Fibroblast of peridontal ligament (primary cell): ENCODE measurements around the gene LHFPL5.

ENCODE experiments used
- DNase-seq: peaks from one replicate; pipeline ENCODE4 v3.0.0-alpha.2; 2010; ENCODE audit errors: extremely low read depth

The LHFPL5 gene

GRCh38 chr6:35804996-35805736 is at the start of gene LHFPL5:
LHFPL5 (plus strand) TSS chr6:35805352; CDS start chr6:35805671, 319 bp downstream.
- DNase-seq = no peak

DNA sequence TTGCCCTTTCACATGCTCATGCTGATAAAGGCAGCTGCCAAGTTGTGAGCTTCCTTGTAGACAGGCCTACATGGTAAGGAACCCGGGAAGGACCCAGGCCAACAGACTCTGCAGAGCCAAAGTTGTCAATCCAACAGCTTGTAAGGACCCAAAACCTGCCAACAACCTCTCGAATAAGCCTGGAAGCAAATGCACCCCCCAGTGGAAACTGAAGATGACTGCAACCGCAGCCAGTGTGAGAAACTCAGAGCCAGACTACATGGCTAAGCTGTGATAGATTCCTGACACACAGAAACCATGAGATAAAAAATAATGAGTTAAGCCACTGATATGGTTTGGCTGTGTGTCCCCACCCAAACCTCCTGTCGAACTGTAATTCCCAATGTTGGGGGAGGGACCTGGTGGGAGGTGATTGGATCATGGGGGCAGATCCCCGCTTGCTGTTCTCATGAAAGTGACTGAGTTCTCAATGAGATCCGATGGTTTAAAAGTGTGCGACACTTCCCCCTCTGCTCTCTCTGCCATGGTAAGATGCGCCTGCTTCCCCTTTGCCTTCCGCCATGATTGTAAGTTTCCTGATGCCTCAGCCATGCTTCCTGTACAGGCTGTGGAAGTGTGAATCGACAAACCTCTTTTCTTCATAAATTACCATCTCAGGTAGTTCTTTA is 47.6 kb upstream of the LHFPL5 start:
- peak; percentile 8 for DNase-seq

GRCh38 chr6:35759426-35759825 is 45.7 kb upstream of the LHFPL5 start:
- DNase-seq = no peak

DNA sequence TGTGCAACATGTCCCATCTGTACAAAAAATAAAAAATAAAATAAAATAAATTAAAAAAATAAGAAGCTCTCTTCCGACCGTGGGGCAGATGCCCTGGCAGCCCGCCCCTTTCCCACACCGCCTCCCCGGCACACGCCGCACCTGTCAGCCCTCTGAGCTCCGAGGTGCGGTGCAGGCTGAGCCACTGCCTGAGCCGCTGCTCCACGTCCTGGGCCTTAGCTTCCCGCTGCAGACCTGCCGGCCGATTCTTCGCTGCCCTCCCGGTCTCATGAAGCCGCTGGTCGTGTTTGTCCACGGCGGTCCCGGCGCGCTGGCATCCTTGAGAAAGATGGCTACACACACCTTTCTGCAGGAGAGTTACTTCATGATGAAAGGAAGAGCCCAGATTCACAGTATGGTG is 39.4 kb upstream of the LHFPL5 start:
- no peak for DNase-seq

DNA sequence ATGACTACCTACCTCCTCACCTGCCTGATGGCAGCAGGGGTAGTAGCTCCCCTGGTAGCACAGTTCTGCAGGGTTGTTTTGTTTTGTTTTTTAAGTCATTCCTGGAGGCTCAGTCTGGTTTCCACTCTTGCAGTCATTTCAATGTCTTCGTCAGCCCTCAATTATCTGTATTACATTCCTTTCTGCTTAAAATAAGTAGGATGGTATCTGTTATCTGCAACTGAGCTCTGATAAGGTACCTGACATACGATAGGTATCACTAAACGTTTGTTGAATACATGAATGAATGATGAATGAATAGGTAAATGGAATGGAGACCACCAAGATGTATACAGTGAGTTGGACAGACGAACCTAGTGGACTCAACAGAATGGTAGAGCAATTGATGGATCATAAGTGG is 35.9 kb upstream of the LHFPL5 start:
- DNase-seq = no peak

GRCh38 chr6:35771343-35771627 is 33.9 kb upstream of the LHFPL5 start:
- no peak for DNase-seq

DNA sequence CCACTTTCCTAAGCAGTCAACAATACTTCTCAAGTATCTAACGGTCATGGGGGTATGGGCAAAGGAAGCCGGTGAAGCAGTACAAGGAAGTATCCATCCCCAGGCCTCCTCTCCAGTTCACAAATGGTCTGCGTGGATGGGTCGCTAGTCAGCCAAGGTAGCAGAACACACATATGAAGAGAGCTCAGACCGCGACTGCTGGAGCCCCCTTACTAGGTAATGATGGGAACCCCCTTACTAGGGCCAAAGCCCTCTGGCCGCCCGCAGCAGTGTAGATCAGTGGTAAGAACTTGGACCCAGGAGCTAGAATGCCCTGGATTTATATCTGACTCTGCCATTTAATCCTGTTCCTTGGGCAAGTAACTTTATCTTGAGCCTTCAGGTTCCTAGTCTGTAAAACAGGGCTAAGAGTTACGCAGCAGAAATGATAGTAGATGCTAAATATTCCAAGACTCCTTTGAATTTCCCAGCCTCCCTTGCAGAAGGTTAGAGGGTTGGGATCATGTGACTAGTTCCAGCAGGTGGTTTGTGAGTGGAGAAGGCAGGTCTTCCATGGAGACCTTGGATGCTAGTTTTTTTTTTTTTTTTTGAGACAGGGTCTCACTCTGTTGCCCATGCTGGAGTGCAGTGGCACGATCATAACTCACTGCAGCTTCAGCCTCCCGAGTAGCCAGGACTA is 30.9 kb upstream of the LHFPL5 start:
- DNase-seq = no peak

DNA sequence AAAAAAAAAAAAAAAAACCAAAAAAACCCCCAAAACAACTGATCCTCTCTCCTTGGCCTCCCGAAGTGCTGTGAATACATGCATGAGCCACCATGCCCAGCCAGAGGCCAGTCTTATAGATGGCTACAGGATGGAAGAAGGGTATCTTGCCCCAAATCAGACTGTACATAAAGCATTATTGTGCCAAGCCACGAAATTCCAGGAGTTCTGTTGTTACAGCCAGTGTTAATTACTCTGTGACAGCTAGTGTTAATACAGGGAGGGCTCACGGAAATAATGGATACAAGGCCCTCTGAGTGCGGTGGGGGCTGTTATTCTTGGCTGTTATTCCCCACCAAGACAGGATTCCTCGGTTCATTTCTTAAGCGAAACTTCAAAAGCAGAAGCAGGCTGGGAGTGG is 30.1 kb upstream of the LHFPL5 start:
- no peak for DNase-seq

DNA sequence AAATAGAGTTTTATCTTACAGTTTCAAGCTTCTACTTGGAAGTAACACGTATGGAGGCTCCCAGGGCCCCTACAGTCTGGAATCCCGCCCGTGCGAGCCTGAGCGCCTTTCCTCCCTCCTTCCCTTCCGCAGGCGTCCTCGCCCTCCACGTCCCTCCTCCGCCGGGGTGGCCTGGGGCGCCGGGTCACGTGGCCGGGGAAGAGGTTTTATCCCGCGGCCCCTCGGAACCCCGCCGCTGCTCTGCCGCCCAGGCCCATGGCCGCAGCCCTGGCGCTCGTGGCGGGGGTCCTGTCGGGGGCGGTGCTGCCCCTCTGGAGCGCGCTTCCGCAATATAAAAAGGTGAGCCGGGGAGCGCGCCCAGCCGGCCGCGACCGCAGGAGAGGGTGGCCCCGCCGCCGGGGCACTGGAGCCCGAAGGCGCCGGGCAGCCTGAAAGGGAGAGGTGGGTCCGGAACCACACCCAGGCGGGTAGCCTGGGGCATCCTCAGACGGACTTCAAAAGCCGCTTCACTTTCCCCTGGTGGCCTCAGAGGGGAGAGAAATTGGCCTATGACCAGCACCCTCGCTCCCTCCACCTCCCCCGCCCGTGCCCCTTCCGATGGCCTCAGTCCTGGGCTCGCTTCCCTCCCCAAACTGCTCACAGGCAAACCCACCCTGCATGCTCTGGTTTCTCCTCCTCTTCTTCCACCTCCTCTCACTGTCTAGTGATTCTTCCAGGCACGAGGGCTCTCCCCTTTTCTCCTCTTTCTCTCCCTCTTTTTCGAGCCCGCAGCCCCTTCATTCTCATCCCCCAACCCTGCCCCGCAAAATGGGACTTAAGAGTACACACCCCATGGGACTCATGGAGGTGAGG is 28.6 kb upstream of the LHFPL5 start, which contains the start of gene CLPSL2:
CLPSL2 (plus strand) TSS at position 235 of the 852 bp plus-strand sequence; CDS start at position 256, 21 bp downstream.
- no peak for DNase-seq

GRCh38 chr6:35777356-35778102 is 27.6 kb upstream of the LHFPL5 start:
- no peak for DNase-seq

GRCh38 chr6:35778437-35778836 is 26.7 kb upstream of the LHFPL5 start:
- no peak for DNase-seq

DNA sequence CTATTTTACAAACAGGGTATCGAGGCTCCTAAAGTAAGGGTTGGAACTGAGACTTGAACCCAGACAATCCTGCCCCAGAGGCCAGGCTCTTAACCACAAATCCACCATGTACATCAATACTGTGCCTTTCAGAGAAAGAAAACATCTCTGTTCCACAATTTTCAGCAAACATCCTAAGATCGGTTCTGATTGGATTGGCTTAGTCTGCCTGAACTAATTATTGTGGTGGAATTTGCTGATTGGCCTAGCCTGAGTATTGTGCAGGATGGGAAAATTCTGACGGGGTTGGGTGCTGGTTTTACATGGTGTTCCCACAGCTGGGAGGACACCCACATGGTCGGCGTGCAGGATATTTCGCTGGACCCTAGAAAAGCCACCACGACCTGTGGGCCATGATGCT is 24.4 kb upstream of the LHFPL5 start, which contains the start of gene CLPSL1:
CLPSL1 (plus strand) TSS at position 301 of the 400 bp plus-strand sequence; CDS start at position 393, 92 bp downstream.
- DNase-seq = no peak

DNA sequence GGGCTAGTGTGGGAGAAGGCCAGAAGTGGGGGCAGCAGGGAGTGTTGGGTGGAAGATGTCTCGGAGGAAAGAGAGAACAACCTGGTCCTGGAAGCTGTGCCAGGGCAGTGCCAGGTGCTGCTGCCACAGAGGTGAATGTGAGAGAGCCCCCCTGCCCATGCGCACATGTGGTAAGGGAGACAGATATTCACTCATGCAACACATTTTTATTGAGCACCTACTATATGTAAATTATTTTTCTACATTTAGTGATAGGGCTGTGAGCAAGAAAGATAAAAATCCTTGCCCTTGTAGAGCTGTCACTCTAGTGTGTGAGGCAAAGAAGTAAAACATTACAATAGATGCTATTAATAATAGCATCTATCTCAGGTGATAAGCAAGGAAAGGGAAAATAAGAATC is 23.9 kb upstream of the LHFPL5 start:
- no peak for DNase-seq

GRCh38 chr6:35782424-35782823 is 22.7 kb upstream of the LHFPL5 start:
- no peak for DNase-seq

- DNase-seq = no peak
Measured at GRCh38 chr6:35784200-35784599, 21.0 kb upstream of the LHFPL5 start.

DNA sequence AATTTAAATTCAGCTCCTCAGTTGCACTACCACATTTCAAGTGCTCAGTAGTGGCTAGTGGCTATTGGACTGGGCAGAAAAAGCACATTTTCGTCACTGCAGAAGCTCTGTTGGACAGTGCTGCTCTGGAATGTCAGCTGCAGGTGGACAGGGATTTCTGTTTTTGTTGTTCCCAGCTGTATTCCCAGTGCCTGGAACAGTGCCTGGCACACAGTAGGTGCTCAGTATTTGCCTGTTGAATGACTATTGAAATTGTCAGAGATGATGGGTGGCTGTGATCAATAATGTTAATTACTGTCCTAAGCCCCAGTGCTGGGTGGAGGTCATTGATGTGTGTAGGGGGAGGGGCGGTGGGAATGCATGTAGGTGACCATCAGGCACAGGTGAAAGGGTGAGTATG is 18.9 kb upstream of the LHFPL5 start:
- no peak for DNase-seq

DNA sequence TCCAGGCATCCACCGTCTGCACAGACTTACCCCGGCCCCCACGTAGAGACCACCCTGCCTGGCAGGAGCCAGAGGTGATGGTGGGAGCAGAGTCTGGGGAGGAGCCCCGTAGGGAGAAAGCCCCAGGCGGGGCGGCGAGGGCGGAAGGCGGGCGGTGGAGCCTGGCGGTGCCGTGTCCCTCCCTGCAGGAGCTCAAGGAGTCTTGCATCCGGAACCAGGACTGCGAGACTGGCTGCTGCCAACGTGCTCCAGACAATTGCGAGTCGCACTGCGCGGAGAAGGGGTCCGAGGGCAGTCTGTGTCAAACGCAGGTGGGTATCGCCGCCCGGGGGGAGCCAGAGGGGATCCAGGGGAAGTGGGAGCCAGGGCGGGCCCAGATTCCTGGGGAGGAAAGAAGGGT is 18.3 kb upstream of the LHFPL5 start:
- no peak for DNase-seq

DNA sequence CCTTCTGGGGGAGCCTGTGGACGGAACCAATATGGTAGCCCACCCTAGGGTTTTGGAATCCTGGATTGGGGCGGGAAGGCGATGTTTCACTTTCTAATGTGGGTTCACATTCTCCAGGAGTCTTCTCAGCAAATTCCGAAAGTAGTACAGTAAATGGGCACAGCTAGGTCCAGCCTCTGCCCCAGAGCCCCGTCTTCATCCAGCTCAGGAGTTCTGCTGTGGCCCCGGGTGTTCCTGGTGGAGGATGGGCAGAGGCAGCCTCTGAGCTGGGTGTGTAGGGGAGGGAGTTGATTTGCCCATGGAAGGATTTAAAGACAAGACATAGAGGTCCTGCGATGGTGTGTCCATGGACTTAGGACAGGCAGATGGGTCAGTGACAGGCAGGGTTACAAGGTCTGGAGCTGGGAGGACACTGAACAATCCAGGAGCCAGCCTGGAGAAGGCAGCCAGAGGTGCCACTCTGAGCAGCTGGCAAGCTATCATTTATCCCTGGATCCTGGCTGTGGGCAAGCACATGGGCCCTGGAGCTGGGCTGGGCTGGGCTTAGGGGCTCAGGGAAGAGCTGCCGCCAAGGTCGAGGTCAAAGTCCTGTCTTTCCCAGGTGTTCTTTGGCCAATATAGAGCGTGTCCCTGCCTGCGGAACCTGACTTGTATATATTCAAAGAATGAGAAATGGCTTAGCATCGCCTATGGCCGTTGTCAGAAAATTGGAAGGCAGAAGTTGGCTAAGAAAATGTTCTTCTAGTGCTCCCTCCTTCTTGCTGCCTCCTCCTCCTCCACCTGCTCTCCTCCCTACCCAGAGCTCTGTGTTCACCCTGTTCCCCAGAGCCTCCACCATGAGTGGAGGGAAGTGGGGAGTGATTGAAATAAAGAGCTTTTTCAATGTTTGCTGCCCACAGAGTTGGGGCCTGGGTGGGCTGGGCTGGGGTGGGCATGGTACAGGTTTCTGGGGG is 17.6 kb upstream of the LHFPL5 start:
- DNase-seq = no peak

- no peak for DNase-seq
Measured at GRCh38 chr6:35788423-35788982, 16.6 kb upstream of the LHFPL5 start.

DNA sequence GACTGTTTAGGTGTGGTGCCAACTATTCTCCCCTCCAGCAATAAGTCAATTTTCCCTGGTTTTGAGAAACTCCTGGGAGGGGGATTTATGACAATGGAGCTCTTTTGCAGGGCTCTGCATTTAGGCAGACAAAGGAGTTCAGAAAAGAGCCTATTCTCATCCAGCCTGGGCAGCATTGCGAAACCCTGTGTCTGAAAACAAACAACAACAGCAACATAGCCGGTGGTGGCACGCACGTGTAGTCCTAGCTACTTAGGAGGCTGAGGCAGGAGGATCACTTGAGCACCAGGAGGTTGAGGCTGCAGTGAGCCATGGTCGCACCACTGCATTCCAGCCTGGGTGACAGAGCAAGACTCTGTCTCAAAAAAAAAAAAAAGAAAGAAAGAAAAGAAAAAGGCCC is 14.5 kb upstream of the LHFPL5 start:
- no peak for DNase-seq
